ENCODE measurements around the gene CAMSAP1. TPM values are rescaled to one million over a fixed set of nuclear protein-coding genes. Genes with fewer than 3 reads are reported as not detected.

Gene CAMSAP1
- total and polyA plus RNA-seq, 2 of the 4 experiments (the other 2 are of a cell fraction): 8.2 to 19.5 TPM

- TF ChIP-seq MAZ (IDR thresholded peaks at IDR 0.05; ENCODE audit: borderline replicate concordance, low read depth, low read length): no peak
- no peak for TF ChIP-seq CHD1 (IDR thresholded peaks at IDR 0.05; ENCODE audit: low read depth, low read length)
- no peak for TF ChIP-seq MAFK (IDR thresholded peaks at IDR 0.05; ENCODE audit: low read depth, low read length)
- TF ChIP-seq NFE2L2 (IDR thresholded peaks at IDR 0.05; ENCODE audit: low read depth, low read length): no peak
- TF ChIP-seq RAD21 (IDR thresholded peaks at IDR 0.05; ENCODE audit: low read length): no peak
- no peak for TF ChIP-seq FOS (IDR thresholded peaks at IDR 0.05; ENCODE audit: low read depth, low read length)
- no peak for TF ChIP-seq RFX5 (IDR thresholded peaks at IDR 0.05; ENCODE audit: low read depth, low read length)
- no peak for TF ChIP-seq BHLHE40 (IDR thresholded peaks at IDR 0.05; ENCODE audit: low read depth, low read length)
- no peak for TF ChIP-seq USF2 (IDR thresholded peaks at IDR 0.05; ENCODE audit: low read depth, low read length)
- TF ChIP-seq SMC3 (IDR thresholded peaks at IDR 0.05; ENCODE audit: low read depth, low read length): no peak
- TF ChIP-seq RCOR1 (IDR thresholded peaks at IDR 0.05; ENCODE audit: insufficient replicate concordance, low read length): no peak
- no peak for TF ChIP-seq MXI1 (IDR thresholded peaks at IDR 0.05; ENCODE audit: borderline replicate concordance, low read depth, low read length)
- no peak for TF ChIP-seq CTCF (conservative IDR thresholded peaks at IDR 0.05; ENCODE audit: low read depth, low read length)
- TF ChIP-seq POLR2A (IDR thresholded peaks at IDR 0.05; ENCODE audit: low read depth, low read length): no peak
- in situ Hi-C loops (cut with MboI; ENCODE audit: low sequenced_read_pairs) (no loop called here), dilution Hi-C loops (cut with HindIII; ENCODE audit: low sequenced_read_pairs, unreplicated experiment) (no loop called here), intact Hi-C loops (cut with micrococcal nuclease) (no loop called here)
- no peaks in the 10 kb centered on the region for H3K9me1 ChIP-seq (ENCODE audit: insufficient read depth, low read length)
- H2BK5ac ChIP-seq (ENCODE audit: low read depth, low read length, poor library complexity, severe bottlenecking): no peak overlapping the region
- H4K91ac ChIP-seq (ENCODE audit: insufficient read depth, low read depth, low read length): no peak overlapping the region
- H3K27ac ChIP-seq (ENCODE audit: insufficient read depth, low read length): no peak overlapping the region
- H2AK5ac ChIP-seq (ENCODE audit: low read depth, low read length): no peak overlapping the region
- H3K14ac ChIP-seq (replicated peaks; ENCODE audit: low read depth, low read length): no peak overlapping the region
- DNase-seq: no peak
- H3K4me3 ChIP-seq (ENCODE audit: insufficient read depth, low read depth, low read length): no peak overlapping the region
- no peak overlapping the region for H2BK20ac ChIP-seq (ENCODE audit: low read depth, low read length)
- no peaks in the 10 kb centered on the region for H4K20me1 ChIP-seq (ENCODE audit: insufficient read depth, low read length)
- no peak overlapping the region for H4K5ac ChIP-seq (ENCODE audit: low read depth, low read length)
- H3K23ac ChIP-seq (ENCODE audit: low read depth, low read length): no peak overlapping the region
- ATAC-seq (ENCODE audit: low read depth): no peak
- no peak overlapping the region for H2BK15ac ChIP-seq (ENCODE audit: low read depth, low read length)
- 97% methylated on average over 19 of the region's 43 CpGs; no CpG with 5 or more reads in 1 of the 2 experiments for WGBS, 2 experiments (ENCODE audit: extremely low coverage in 2 of 2, insufficient read length in 1 of 2)
- no peaks in the 10 kb centered on the region for H3K4me1 ChIP-seq (ENCODE audit: control insufficient read depth, insufficient read depth, low read length)
- CTCF ChIA-PET: no interaction called here
- H3K27me3 ChIP-seq (ENCODE audit: control insufficient read depth, insufficient read depth, low read length): no peaks in the 10 kb centered on the region
- H4K8ac ChIP-seq (ENCODE audit: low read depth in 2 of 2, low read length in 2 of 2): no peak overlapping the region
- POLR2A ChIA-PET (ENCODE audit: unreplicated experiment): no interaction called here
- H3K4me2 ChIP-seq (ENCODE audit: low read depth, low read length): no peak overlapping the region
- no peak overlapping the region for H2BK120ac ChIP-seq (ENCODE audit: low read depth, low read length)
- H2AK9ac ChIP-seq (replicated peaks; ENCODE audit: low read depth, low read length, poor library complexity): no peak overlapping the region
- H3K79me1 ChIP-seq (ENCODE audit: low read depth in 1 of 2, low read length in 2 of 2): peaks cover 0 to 6% of the 10 kb centered on the region in 2 experiments; a peak in 1 of 4 replicates
- no peak overlapping the region for H3K56ac ChIP-seq (ENCODE audit: extremely low read depth, insufficient read depth, low read length)
- no peak overlapping the region for H3K9ac ChIP-seq (ENCODE audit: low read depth, low read length)
- H2AFZ ChIP-seq (replicated peaks; ENCODE audit: low read length, poor library complexity): no peak overlapping the region
- no peak overlapping the region for H3K4ac ChIP-seq (ENCODE audit: low read depth, low read length)
- no peak overlapping the region for H3K18ac ChIP-seq (ENCODE audit: low read depth, low read length)
- BruUV-seq (replicated peaks): no TSS peak
- no peaks in the 10 kb centered on the region for H3K9me3 ChIP-seq (ENCODE audit: control insufficient read depth, insufficient read depth, low read length)
- H3K36me3 ChIP-seq (ENCODE audit: control insufficient read depth, insufficient read depth, low read length): peaks cover 76% of the 10 kb centered on the region
Measured at GRCh38 chr9:135818718-135819475, 88.4 kb downstream of the CAMSAP1 start.

Data from IMR-90 (cell line).